ENCODE results near the gene ABCD2. TPM values are rescaled to one million over a fixed set of nuclear protein-coding genes. Genes with fewer than 3 reads are reported as not detected.

Gene ABCD2
- total RNA-seq, 1 experiment from 2014 or later: not detected

- DNase-seq (ENCODE audit: low read depth, low spot score) (no peak), ATAC-seq (no peak)
- Histone ChIP-seq H3K36me3 (ENCODE audit: control insufficient read depth in 1 of 2, insufficient read depth in 2 of 2, low read length in 2 of 2) (no peaks in the 10 kb centered on the region), H3K4me1 (ENCODE audit: control insufficient read depth in 1 of 2, insufficient read depth in 2 of 2, low read length in 2 of 2) (no peaks in the 10 kb centered on the region), H4K20me1 (ENCODE audit: insufficient read depth) (no peaks in the 10 kb centered on the region), H3K9me2 (ENCODE audit: insufficient read depth) (no peaks in the 10 kb centered on the region), H3K4me3 (replicated peaks in 1 of 2; ENCODE audit: low read depth in 1 of 2, low read length in 2 of 2) (no peak overlapping the region), H3K79me2 (ENCODE audit: insufficient read depth, low read length) (no peaks in the 10 kb centered on the region), H3K4me2 (ENCODE audit: low read length) (no peak overlapping the region), H3K27me3 (ENCODE audit: insufficient read depth, low read length) (no peaks in the 10 kb centered on the region), H2AFZ (ENCODE audit: low read depth, low read length, poor library complexity, severe bottlenecking) (no peak overlapping the region), H3K27ac (ENCODE audit: low read depth, low read length) (no peak overlapping the region), H3K9me3 (ENCODE audit: control insufficient read depth in 1 of 2, insufficient read depth in 1 of 2, low read depth in 1 of 2, low read length in 2 of 2) (no peaks in the 10 kb centered on the region), H3K9ac (ENCODE audit: low read length) (no peak overlapping the region)
- ChIA-PET POLR2A (no interaction called here), CTCF (no interaction called here), RAD21 (ENCODE audit: low non-redundant PET in 1 of 2, low total read pairs in 2 of 2, uncharacterized antibody in 2 of 2, unreplicated experiment in 2 of 2) (no interaction called here)
- no peak for TF ChIP-seq JUND (IDR thresholded peaks at IDR 0.05)
- no peak for TF ChIP-seq FOSL1 (IDR thresholded peaks at IDR 0.05; ENCODE audit: low read depth)
- TF ChIP-seq TCF7L2 (IDR thresholded peaks at IDR 0.05; ENCODE audit: borderline replicate concordance, extremely low read depth, insufficient read depth, insufficient read length): no peak
- TF ChIP-seq ATF3 (IDR thresholded peaks at IDR 0.05): no peak
- TF ChIP-seq ELF1 (IDR thresholded peaks at IDR 0.05; ENCODE audit: borderline replicate concordance, low read depth): no peak
- TF ChIP-seq EGR1 (IDR thresholded peaks at IDR 0.05; ENCODE audit: low read depth): no peak
- TF ChIP-seq EZH2phosphoT487 (IDR thresholded peaks at IDR 0.05; ENCODE audit: borderline replicate concordance): no peak
- TF ChIP-seq YY1 (IDR thresholded peaks at IDR 0.05; ENCODE audit: extremely low read depth, insufficient replicate concordance, low read depth, low read length): no peak
- intact Hi-C loops (cut with micrococcal nuclease): no loop called here
- no TSS peak for BruUV-seq (replicated peaks)
These were observed 44.7 kb downstream of the ABCD2 start for GRCh38 chr12:39574785-39575497.

GRCh38 chr12:39574378-39574777 is 45.2 kb downstream of the ABCD2 start:
- Histone ChIP-seq H3K27me3 (ENCODE audit: insufficient read depth, low read length) (no peaks in the 10 kb centered on the region), H2AFZ (ENCODE audit: low read depth, low read length, poor library complexity, severe bottlenecking) (no peak overlapping the region), H3K27ac (ENCODE audit: low read depth, low read length) (no peak overlapping the region), H3K4me2 (ENCODE audit: low read length) (no peak overlapping the region), H4K20me1 (ENCODE audit: insufficient read depth) (no peaks in the 10 kb centered on the region), H3K9me2 (ENCODE audit: insufficient read depth) (no peaks in the 10 kb centered on the region), H3K4me3 (replicated peaks in 1 of 2; ENCODE audit: low read depth in 1 of 2, low read length in 2 of 2) (no peak overlapping the region), H3K9me3 (ENCODE audit: control insufficient read depth in 1 of 2, insufficient read depth in 1 of 2, low read depth in 1 of 2, low read length in 2 of 2) (no peaks in the 10 kb centered on the region), H3K4me1 (ENCODE audit: control insufficient read depth in 1 of 2, insufficient read depth in 2 of 2, low read length in 2 of 2) (no peaks in the 10 kb centered on the region), H3K9ac (ENCODE audit: low read length) (no peak overlapping the region), H3K79me2 (ENCODE audit: insufficient read depth, low read length) (no peaks in the 10 kb centered on the region), H3K36me3 (ENCODE audit: control insufficient read depth in 1 of 2, insufficient read depth in 2 of 2, low read length in 2 of 2) (no peaks in the 10 kb centered on the region)
- BruUV-seq (replicated peaks): no TSS peak
- DNase-seq (ENCODE audit: low read depth, low spot score) (no peak), ATAC-seq (no peak)
- RAD21 ChIA-PET (ENCODE audit: low non-redundant PET in 1 of 2, low total read pairs in 2 of 2, uncharacterized antibody in 2 of 2, unreplicated experiment in 2 of 2): no interaction called here
- intact Hi-C loops (cut with micrococcal nuclease): no loop called here
- POLR2A ChIA-PET: no interaction called here
- CTCF ChIA-PET: no interaction called here
- TF ChIP-seq REST (IDR thresholded peaks at IDR 0.05; ENCODE audit: low read depth): no peak
- no peak for TF ChIP-seq CTCF (IDR thresholded peaks at IDR 0.05 in 2 of 3, conservative IDR thresholded peaks at IDR 0.05 in 1 of 3; ENCODE audit: borderline replicate concordance in 1 of 3, insufficient read depth in 1 of 3, low read depth in 2 of 3, low read length in 2 of 3)
- TF ChIP-seq CBX3 (IDR thresholded peaks at IDR 0.05; ENCODE audit: low read depth): no peak
- no peak for TF ChIP-seq POLR2A (IDR thresholded peaks at IDR 0.05; ENCODE audit: borderline replicate concordance, extremely low read depth, insufficient read depth, insufficient read length)
- no peak for TF ChIP-seq EZH2 (IDR thresholded peaks at IDR 0.05)
- no peak for TF ChIP-seq CEBPB (IDR thresholded peaks at IDR 0.05; ENCODE audit: low read depth)
- TF ChIP-seq RAD21 (IDR thresholded peaks at IDR 0.05; ENCODE audit: low read depth): no peak
- TF ChIP-seq EZH2phosphoT487 (IDR thresholded peaks at IDR 0.05; ENCODE audit: borderline replicate concordance): no peak
- no peak for TF ChIP-seq SIN3A (IDR thresholded peaks at IDR 0.05; ENCODE audit: low read depth)
